DND-41 (cell line): ENCODE data around the gene LAYN.

Experiments
- ATAC-seq: fragments of 200-7000 bp; cut with Tn5 transposase; 3 replicates; pipeline ENCODE4 v1.9.1; 2021; ENCODE audit warnings: low read depth; ENCODE audit not compliant: insufficient read depth
- DNase-seq: peaks from one replicate; pipeline ENCODE4 v3.0.0-alpha.2; 2020
- H2AFZ ChIP-seq: 2 replicates; pipeline ENCODE4 v1.6.0; 2012; ENCODE audit warnings: low read depth, low read length
- H3K27ac ChIP-seq: 2 replicates; pipeline ENCODE4 v1.5.1; 2012; ENCODE audit warnings: low read length, inconsistent platforms
- H3K27me3 ChIP-seq: fragments of 200-600 bp; sonication (generic); 2 replicates; pipeline ENCODE4 v1.6.0; 2012; ENCODE audit warnings: low read length, mild to moderate bottlenecking, inconsistent platforms; ENCODE audit not compliant: insufficient read depth, poor library complexity
- H3K36me3 ChIP-seq: 2 replicates; pipeline ENCODE4 v1.5.1; 2012; ENCODE audit warnings: low read length, inconsistent platforms; ENCODE audit not compliant: insufficient read depth
- H3K4me1 ChIP-seq: 2 replicates; pipeline ENCODE4 v1.5.1; 2012; ENCODE audit warnings: mild to moderate bottlenecking, low read length; ENCODE audit not compliant: insufficient read depth
- H3K4me2 ChIP-seq: 2 replicates; pipeline ENCODE4 v1.6.0; 2012; ENCODE audit warnings: mild to moderate bottlenecking, moderate library complexity, low read length, inconsistent platforms; ENCODE audit not compliant: insufficient read depth
- H3K4me3 ChIP-seq, 2 experiments: fragments of 200-600 bp in 1 of 2; shearing (Covaris generic) in 1 of 2; 2 replicates each; pipeline ENCODE4 v1.5.1; 2012 to 2016; ENCODE audit warnings: inconsistent platforms in 2 of 2, low read length in 2 of 2, mild to moderate bottlenecking in 2 of 2, low read depth in 1 of 2, moderate library complexity in 1 of 2
- H3K79me2 ChIP-seq: 2 replicates; pipeline ENCODE4 v1.6.0; 2012; ENCODE audit warnings: low read length, inconsistent platforms; ENCODE audit not compliant: insufficient read depth
- H3K9ac ChIP-seq: 2 replicates; pipeline ENCODE4 v1.6.0; 2012; ENCODE audit warnings: low read depth, mild to moderate bottlenecking, inconsistent platforms, low read length, moderate library complexity
- H3K9me3 ChIP-seq: 2 replicates; pipeline ENCODE4 v1.5.1; 2012; ENCODE audit warnings: low read length, moderate library complexity, mild to moderate bottlenecking, inconsistent platforms; ENCODE audit not compliant: insufficient read depth, severe bottlenecking
- H4K20me1 ChIP-seq: 2 replicates; pipeline ENCODE4 v1.6.0; 2012; ENCODE audit warnings: low read length; ENCODE audit not compliant: insufficient read depth
- CTCF ChIP-seq: IDR thresholded peaks from 2 replicates; pipeline ENCODE4 v1.5.1; 2012; ENCODE audit warnings: borderline replicate concordance, low read length, moderate library complexity, mild to moderate bottlenecking; ENCODE audit not compliant: poor library complexity, severe bottlenecking; ENCODE audit errors: extremely low read depth
- EZH2 ChIP-seq: IDR thresholded peaks from 3 replicates; pipeline ENCODE4 v1.6.1; 2012; ENCODE audit warnings: borderline replicate concordance, low read depth, mild to moderate bottlenecking, moderate library complexity, low read length, inconsistent platforms; ENCODE audit not compliant: severe bottlenecking

LAYN gene

GRCh38 chr11:111566324-111566723 lies 25.8 kb downstream of the LAYN start:
- no peaks in the 10 kb centered on the region for H3K79me2 ChIP-seq
- H4K20me1 ChIP-seq: no peaks in the 10 kb centered on the region
- DNase-seq (no peak), ATAC-seq (no peak)
- H2AFZ ChIP-seq: no peak overlapping the region; the same call in 1 of the 2 replicates
- H3K9ac ChIP-seq: no peak overlapping the region
- H3K36me3 ChIP-seq: no peaks in the 10 kb centered on the region
- no peak overlapping the region for H3K4me3 ChIP-seq
- H3K27ac ChIP-seq: no peak overlapping the region
- H3K27me3 ChIP-seq: no peaks in the 10 kb centered on the region
- no peak for TF ChIP-seq EZH2
- no peak for TF ChIP-seq CTCF
- no peaks in the 10 kb centered on the region for H3K9me3 ChIP-seq
- H3K4me2 ChIP-seq: no peak overlapping the region
- no peaks in the 10 kb centered on the region for H3K4me1 ChIP-seq

DNA sequence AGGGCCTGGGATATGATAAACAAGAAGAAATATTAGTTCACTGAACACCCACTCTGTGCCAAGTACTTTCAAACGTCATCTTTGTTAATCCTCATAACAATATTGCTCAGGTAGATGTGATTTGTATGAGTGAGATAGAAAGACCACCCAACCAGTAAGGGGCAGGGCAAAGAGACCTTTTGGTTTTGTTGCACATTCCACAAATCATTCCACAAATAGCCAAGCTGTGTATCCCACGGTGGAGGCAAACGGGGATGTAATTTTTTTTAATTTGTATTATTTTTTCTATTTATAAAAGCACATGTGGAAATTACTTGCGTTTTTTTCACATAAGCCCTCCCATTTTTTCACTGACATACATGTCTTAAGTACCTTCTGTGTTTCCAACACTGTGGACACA lies 29.0 kb downstream of the LAYN start:
- Histone ChIP-seq H3K36me3 (no peaks in the 10 kb centered on the region), H3K4me1 (no peaks in the 10 kb centered on the region), H3K79me2 (no peaks in the 10 kb centered on the region), H3K9me3 (no peaks in the 10 kb centered on the region), H3K27ac (no peak overlapping the region), H3K27me3 (no peaks in the 10 kb centered on the region), H3K4me3 (no peak overlapping the region), H2AFZ (no peak overlapping the region), H3K9ac (no peak overlapping the region), H3K4me2 (no peak overlapping the region), H4K20me1 (no peaks in the 10 kb centered on the region)
- ATAC-seq: no peak
- no peak for DNase-seq
- TF ChIP-seq EZH2: no peak
- TF ChIP-seq CTCF: no peak

DNA sequence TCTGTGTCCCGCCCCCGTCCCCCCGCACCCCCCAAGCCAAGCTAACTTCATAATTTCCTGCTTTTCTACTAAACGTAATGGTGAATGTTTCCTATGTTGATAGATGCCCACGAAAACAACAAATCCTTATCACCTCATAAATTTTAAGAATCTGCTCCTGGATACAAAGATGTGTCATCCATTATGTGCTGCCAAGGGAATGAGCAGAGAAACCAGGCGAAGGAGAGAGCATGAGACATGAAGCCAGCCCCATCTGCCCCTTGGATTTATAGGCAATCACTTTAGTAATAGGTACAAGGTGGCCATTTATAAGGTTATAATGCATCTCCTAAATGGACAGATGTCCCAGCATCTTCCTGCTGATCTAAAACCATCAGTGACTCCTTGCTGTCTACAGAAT lies 30.3 kb downstream of the LAYN start:
- DNase-seq: no peak
- Histone ChIP-seq H2AFZ (no peak overlapping the region), H3K4me3 (no peak overlapping the region)

More for the DNA sequence above, 30.3 kb downstream of the LAYN start:
- Histone ChIP-seq H3K79me2 (no peaks in the 10 kb centered on the region), H3K4me2 (no peak overlapping the region), H3K27me3 (no peaks in the 10 kb centered on the region), H3K9ac (no peak overlapping the region), H3K27ac (no peak overlapping the region), H3K9me3 (no peaks in the 10 kb centered on the region), H3K36me3 (no peaks in the 10 kb centered on the region), H4K20me1 (no peaks in the 10 kb centered on the region), H3K4me1 (no peaks in the 10 kb centered on the region)
- no peak for ATAC-seq
- no peak for TF ChIP-seq EZH2
- TF ChIP-seq CTCF: no peak
